Peyer's patch (tissue), 4 donors: ENCODE data around the gene PTPN2. TPM values are rescaled to one million over a fixed set of nuclear protein-coding genes. Genes with fewer than 3 reads are reported as not detected.

Source experiments
- DNase-seq, 3 donors: peaks; one replicate each; pipeline ENCODE4 v3.0.0-alpha.2; 2017 to 2019
- H3K27ac ChIP-seq, 4 donors: fragments of 200-600 bp; sonication (generic); one replicate each; pipeline ENCODE4 v1.5.1; 2016 to 2019
- H3K27me3 ChIP-seq, 2 donors: fragments of 200-600 bp; sonication (generic); one replicate each; pipeline ENCODE4 v1.5.1; 2019
- H3K36me3 ChIP-seq, 3 donors: fragments of 200-600 bp; sonication (generic); one replicate each; pipeline ENCODE4 v1.5.1; 2016 to 2019
- H3K4me1 ChIP-seq, 4 donors: fragments of 200-600 bp; sonication (generic); one replicate each; pipeline ENCODE4 v1.5.1; 2016 to 2019
- H3K4me3 ChIP-seq, 4 donors: fragments of 200-600 bp; sonication (generic); 1 replicate in 3 of 4; 2 replicates in 1 of 4; pipeline ENCODE4 v1.5.1; 2016 to 2019; ENCODE audit warnings: mild to moderate bottlenecking in 1 of 4
- H3K9me3 ChIP-seq, 4 donors: fragments of 200-600 bp; sonication (generic); one replicate each; pipeline ENCODE4 v1.5.1; 2016 to 2019; ENCODE audit warnings: mild to moderate bottlenecking in 1 of 4
- CTCF ChIP-seq, 6 experiments: fragments of 450-650 bp in 4 of 6; fragments of 200-600 bp in 2 of 6; sonication (generic) in 1 of 6; IDR thresholded peaks; one replicate each; pipeline ENCODE4 v1.5.1; 2017 to 2019; ENCODE audit warnings: antibody characterized with exemption in 6 of 6, mild to moderate bottlenecking in 3 of 6, moderate library complexity in 1 of 6
- POLR2A ChIP-seq, 2 donors: fragments of 450-650 bp; IDR thresholded peaks; one replicate each; pipeline ENCODE4 v1.5.1; 2017; ENCODE audit warnings: antibody characterized with exemption in 2 of 2, mild to moderate bottlenecking in 2 of 2, moderate library complexity in 2 of 2
- total RNA-seq, 4 donors: library from RNA; depleted of rRNA; stranded (reverse); fragments of >200 nt; gene quantifications; one replicate each; pipeline ENCODE4 v1.1.0, GENCODE V29; 2016

The PTPN2 gene
- total RNA-seq, result 10 to 100 TPM; 28.9 to 43.7 (median 29.3) TPM

- TF ChIP-seq CTCF (IDR thresholded peaks at IDR 0.05) (no peak), POLR2A (IDR thresholded peaks at IDR 0.05) (peak; percentile 92 to 97)
- Histone ChIP-seq H3K4me3 (peak within 1 kb of the TSS; percentile 72 to 98 (median 92)), H3K27me3 (no peaks in the 10 kb centered on the region), H3K4me1 (peaks cover 0 to 9% (median 4%) of the 10 kb centered on the region in 4 donors), H3K9me3 (no peaks in the 10 kb centered on the region), H3K27ac (peak within 1 kb of the TSS; percentile 97 to 99 (median 99)), H3K36me3 (no peaks in the 10 kb centered on the region)
- peak; percentile 90 to 97 (median 92) for DNase-seq
Observed at GRCh38 chr18:12883684-12884405, at the start of gene PTPN2. TSS of gene PTPN2 (minus strand) at chr18:12884237. CDS start at chr18:12884141, 96 bp downstream.

- H3K27me3 ChIP-seq, result no peaks in the 10 kb centered on the region
- no peak overlapping the region for H3K27ac ChIP-seq
- no peaks in the 10 kb centered on the region for H3K9me3 ChIP-seq
- no peak overlapping the region for H3K4me3 ChIP-seq
- no peak for DNase-seq
- no peak for TF ChIP-seq POLR2A (IDR thresholded peaks at IDR 0.05)
- H3K4me1 ChIP-seq, result no peaks in the 10 kb centered on the region
- no peaks in the 10 kb centered on the region for H3K36me3 ChIP-seq
Observed at GRCh38 chr18:12933327-12933726, 49.3 kb upstream of the PTPN2 start.

GRCh38 chr18:12930908-12931307 is 46.9 kb upstream of the PTPN2 start:
- Histone ChIP-seq H3K27me3 (no peaks in the 10 kb centered on the region), H3K4me1 (no peaks in the 10 kb centered on the region), H3K4me3 (no peak overlapping the region), H3K9me3 (no peaks in the 10 kb centered on the region), H3K27ac (no peak overlapping the region), H3K36me3 (no peaks in the 10 kb centered on the region)
- DNase-seq, result no peak
- TF ChIP-seq CTCF (IDR thresholded peaks at IDR 0.05) (no peak), POLR2A (IDR thresholded peaks at IDR 0.05) (no peak)

GRCh38 chr18:12930376-12930775 is 46.3 kb upstream of the PTPN2 start:
- H3K36me3 ChIP-seq, result no peaks in the 10 kb centered on the region
- H3K4me3 ChIP-seq, result no peak overlapping the region
- TF ChIP-seq CTCF (IDR thresholded peaks at IDR 0.05), result no peak
- TF ChIP-seq POLR2A (IDR thresholded peaks at IDR 0.05), result no peak
- H3K4me1 ChIP-seq, result no peaks in the 10 kb centered on the region
- DNase-seq, result no peak
- H3K9me3 ChIP-seq, result no peaks in the 10 kb centered on the region
- H3K27me3 ChIP-seq, result no peaks in the 10 kb centered on the region
- H3K27ac ChIP-seq, result no peak overlapping the region

- Histone ChIP-seq H3K27me3 (no peaks in the 10 kb centered on the region), H3K36me3 (no peaks in the 10 kb centered on the region), H3K4me3 (no peak overlapping the region), H3K9me3 (no peaks in the 10 kb centered on the region), H3K27ac (no peak overlapping the region), H3K4me1 (no peaks in the 10 kb centered on the region)
- DNase-seq, result no peak
- no peak for TF ChIP-seq CTCF (IDR thresholded peaks at IDR 0.05)
- no peak for TF ChIP-seq POLR2A (IDR thresholded peaks at IDR 0.05)
Observed at GRCh38 chr18:12929477-12930083, 45.5 kb upstream of the PTPN2 start.

GRCh38 chr18:12928641-12929040 is 44.6 kb upstream of the PTPN2 start:
- Histone ChIP-seq H3K36me3 (no peaks in the 10 kb centered on the region), H3K9me3 (no peaks in the 10 kb centered on the region), H3K27ac (no peak overlapping the region), H3K4me1 (no peaks in the 10 kb centered on the region), H3K27me3 (no peaks in the 10 kb centered on the region), H3K4me3 (no peak overlapping the region)
- no peak for DNase-seq
- TF ChIP-seq POLR2A (IDR thresholded peaks at IDR 0.05) (no peak), CTCF (IDR thresholded peaks at IDR 0.05) (no peak)
